Ishikawa (cell line): ENCODE data around the gene DMRTB1.

Source experiments
- CEBPB ChIP-seq: IDR thresholded peaks from 2 replicates; pipeline ENCODE4 v1.6.1; 2012
- CREB1 ChIP-seq: IDR thresholded peaks from 2 replicates; pipeline ENCODE4 v1.6.1; 2012; ENCODE audit warnings: low read depth
- EGR1 ChIP-seq: IDR thresholded peaks from 2 replicates; pipeline ENCODE4 v1.6.1; 2012
- EP300 ChIP-seq: IDR thresholded peaks from 2 replicates; pipeline ENCODE4 v1.6.1; 2012; ENCODE audit warnings: borderline replicate concordance
- FOXM1 ChIP-seq: IDR thresholded peaks from 2 replicates; pipeline ENCODE4 v1.6.1; 2012; ENCODE audit warnings: low read depth, borderline replicate concordance
- MAX ChIP-seq: IDR thresholded peaks from 2 replicates; pipeline ENCODE4 v1.6.1; 2012
- NFIC ChIP-seq: IDR thresholded peaks from 2 replicates; pipeline ENCODE4 v1.6.1; 2012
- RAD21 ChIP-seq: IDR thresholded peaks from 2 replicates; pipeline ENCODE4 v1.6.1; 2012; ENCODE audit warnings: low read depth
- REST ChIP-seq: IDR thresholded peaks from 2 replicates; pipeline ENCODE4 v1.6.1; 2012; ENCODE audit warnings: low read depth, mild to moderate bottlenecking
- TAF1 ChIP-seq: IDR thresholded peaks from 2 replicates; pipeline ENCODE4 v1.6.1; 2012; ENCODE audit warnings: low read depth, mild to moderate bottlenecking
- TCF12 ChIP-seq: IDR thresholded peaks from 2 replicates; pipeline ENCODE4 v1.6.1; 2012; ENCODE audit warnings: low read depth
- TEAD4 ChIP-seq: IDR thresholded peaks from 2 replicates; pipeline ENCODE4 v1.6.1; 2012
- USF1 ChIP-seq: IDR thresholded peaks from 2 replicates; pipeline ENCODE4 v1.6.1; 2012
- YY1 ChIP-seq: IDR thresholded peaks from 2 replicates; pipeline ENCODE4 v1.6.1; 2012; ENCODE audit warnings: low read depth
- ZBTB7A ChIP-seq: IDR thresholded peaks from 2 replicates; pipeline ENCODE4 v1.6.1; 2012; ENCODE audit warnings: low read depth

DMRTB1 gene

GRCh38 chr1:53483656-53484055 is 24.5 kb downstream of the DMRTB1 start:
- TF ChIP-seq YY1 (no peak), TAF1 (no peak), TCF12 (no peak), NFIC (no peak), ZBTB7A (no peak), CREB1 (no peak), RAD21 (no peak), CEBPB (no peak), EGR1 (no peak), MAX (no peak), REST (no peak), TEAD4 (no peak), FOXM1 (no peak), USF1 (no peak), EP300 (no peak)

- TF ChIP-seq CREB1: no peak
- TF ChIP-seq RAD21: no peak
- no peak for TF ChIP-seq CEBPB
- TF ChIP-seq REST: no peak
- TF ChIP-seq TCF12: no peak
- TF ChIP-seq EP300: no peak
- TF ChIP-seq MAX: no peak
- TF ChIP-seq USF1: no peak
- no peak for TF ChIP-seq ZBTB7A
- TF ChIP-seq TAF1: no peak
- no peak for TF ChIP-seq FOXM1
These were observed 25.7 kb downstream of the DMRTB1 start for GRCh38 chr1:53484705-53485477.

- no peak for TF ChIP-seq REST
- TF ChIP-seq RAD21: peak; percentile 98
These were observed 26.5 kb downstream of the DMRTB1 start for GRCh38 chr1:53485478-53486394.

GRCh38 chr1:53486395-53487026 is 27.3 kb downstream of the DMRTB1 start:
- TF ChIP-seq USF1: no peak
- TF ChIP-seq TAF1: no peak
- TF ChIP-seq NFIC: no peak
- no peak for TF ChIP-seq RAD21
- no peak for TF ChIP-seq CREB1
- no peak for TF ChIP-seq EGR1
- no peak for TF ChIP-seq YY1
- TF ChIP-seq CEBPB: no peak
- TF ChIP-seq EP300: no peak
- no peak for TF ChIP-seq TEAD4
- TF ChIP-seq TCF12: no peak
- no peak for TF ChIP-seq REST
- TF ChIP-seq FOXM1: no peak
- no peak for TF ChIP-seq ZBTB7A
